Cardiac septum (tissue), 1 donor: Measurements from ENCODE around the gene KLHL8. TPM values are rescaled to one million over a fixed set of nuclear protein-coding genes. Genes with fewer than 3 reads are reported as not detected.
"Not testable (repeated sequence)": the region's sequence is repeated elsewhere in the genome, so short reads cannot be mapped to it uniquely, and the experiment has no call there.

ENCODE experiments used
- DNase-seq: peaks from one replicate; pipeline ENCODE4 v3.0.0-alpha.2; 2020; ENCODE audit warnings: low spot score
- intact Hi-C: fragments of 100-400 bp; cut with DNase I; formaldehyde crosslinking; loops from one replicate; pipeline ENCODE4 v1.14.0; 2022
- total RNA-seq: library from RNA; stranded (reverse); fragmentation: NEBNext Ultra II Directional; extraction: Animal tissue kit (Norgen Biotek cat#: 25700); gene quantifications from one replicate; pipeline ENCODE4 v1.2.1, GENCODE V29; 2021
- donor health status: DM: no; HTN: no; CAD: no.

The KLHL8 gene
- total RNA-seq, 1 donor from 2014 or later: 11.2 TPM

DNA sequence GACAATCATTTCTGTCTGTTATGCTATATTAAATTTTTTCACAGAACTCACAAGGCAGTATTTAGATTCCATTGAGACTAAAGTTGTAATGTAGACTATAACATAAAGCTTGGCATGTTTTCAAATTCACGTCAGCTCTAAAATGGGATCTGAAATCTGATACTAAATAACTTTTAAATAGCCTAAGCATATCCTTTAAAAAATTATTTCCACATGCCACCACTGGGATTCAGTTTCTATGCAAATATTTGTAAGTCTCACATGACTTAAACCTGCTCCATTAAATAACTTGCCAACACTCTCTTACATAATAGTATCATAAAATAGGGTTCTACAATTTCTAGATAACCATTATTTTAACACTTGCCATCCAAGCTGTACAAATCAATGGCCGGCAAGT, 32.4 kb downstream of the KLHL8 start:
- DNase-seq: no peak
- intact Hi-C loops: no loop called here

DNA sequence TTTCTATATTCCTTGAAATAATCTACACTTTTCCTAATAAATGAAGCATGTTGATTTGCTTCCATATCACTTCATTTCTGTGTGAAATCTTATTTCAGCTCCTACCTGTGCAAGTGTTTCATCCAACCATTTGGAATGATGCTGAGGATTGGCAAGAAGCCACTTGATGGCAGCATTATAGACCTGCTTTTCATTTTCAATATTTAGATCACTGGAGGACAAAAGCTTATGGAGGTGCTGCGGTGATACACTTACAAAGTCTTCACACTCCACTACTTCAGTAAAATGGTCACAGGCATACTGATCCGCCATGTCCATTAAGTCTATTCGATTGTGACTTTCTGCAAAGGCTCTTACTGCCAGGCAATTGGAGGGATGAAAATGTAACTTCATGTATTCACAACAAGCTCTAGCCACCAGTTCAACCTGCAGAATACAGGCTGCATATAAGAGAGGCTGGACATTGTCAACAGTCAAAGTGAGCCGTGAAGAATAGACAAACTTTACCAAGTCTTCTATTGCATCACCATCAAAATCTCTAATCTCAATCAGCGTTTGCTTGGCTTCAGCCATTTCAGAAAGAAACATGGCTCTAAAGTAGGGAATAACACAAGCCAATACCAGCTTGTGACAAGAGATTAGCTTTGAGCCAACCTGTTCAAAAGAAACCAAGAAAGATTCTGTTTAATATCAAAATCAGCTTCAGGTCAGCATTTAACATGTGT, 35.1 kb downstream of the KLHL8 start:
- intact Hi-C loops: no loop called here
- DNase-seq: no peak

DNA sequence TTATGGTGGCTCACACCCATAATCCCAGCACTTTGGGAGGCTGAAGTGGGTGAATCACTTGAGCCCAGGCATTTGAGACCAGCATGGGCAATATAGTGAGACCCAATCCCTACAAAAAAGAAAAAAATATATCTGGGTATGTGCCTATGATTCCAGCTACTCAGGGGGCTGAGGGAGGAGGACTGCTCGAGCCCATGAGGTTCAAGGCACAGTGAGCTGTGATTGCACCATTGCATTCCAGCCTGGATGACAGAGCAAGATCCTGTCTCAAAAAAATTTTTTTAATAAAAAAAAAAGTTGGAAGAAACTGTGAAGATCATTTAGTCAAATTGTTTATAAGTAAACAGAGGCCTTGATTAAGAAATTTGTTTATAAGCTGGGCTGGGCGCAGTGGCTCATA, 39.7 kb downstream of the KLHL8 start:
- intact Hi-C loops: no loop called here
- no peak for DNase-seq

DNA sequence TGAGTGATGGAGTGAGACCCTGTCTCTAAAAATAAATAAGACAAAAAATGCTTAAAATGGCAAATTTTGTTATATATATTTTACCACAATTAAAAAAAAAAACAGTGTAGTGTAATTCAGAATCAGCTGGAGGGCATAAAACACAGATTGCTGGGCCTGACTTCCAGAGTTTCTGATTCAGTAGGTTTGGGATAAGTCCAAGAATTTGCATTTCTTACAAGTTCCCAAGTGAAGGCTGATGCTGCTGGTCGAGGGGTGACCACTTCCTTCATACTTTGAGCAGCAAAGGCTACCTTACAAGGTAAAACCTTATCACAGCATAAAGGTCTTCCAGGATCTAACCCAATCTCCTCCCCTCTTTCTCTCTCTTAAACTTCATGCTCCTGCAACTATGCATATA, 40.7 kb downstream of the KLHL8 start:
- intact Hi-C loops: no loop called here
- DNase-seq: no peak

DNA sequence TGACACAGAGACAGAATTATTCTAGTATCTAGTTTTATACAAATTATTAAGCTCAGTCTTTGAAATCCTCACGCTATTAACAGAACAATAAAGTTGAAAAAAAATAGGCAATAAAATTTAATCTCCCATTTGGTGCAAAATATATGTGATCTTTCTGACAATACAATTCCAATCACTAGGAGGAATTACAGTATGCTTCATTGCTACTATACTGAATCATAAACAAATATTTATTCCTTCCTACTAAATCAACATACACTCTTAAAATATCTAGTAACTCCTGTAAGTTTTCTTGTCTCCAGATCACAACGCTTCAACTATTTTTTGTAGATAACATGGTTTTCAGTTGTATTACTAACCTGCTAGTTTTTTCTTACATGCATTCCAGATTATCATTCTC, 45.7 kb downstream of the KLHL8 start:
- intact Hi-C loops: no loop called here
- DNase-seq: no peak

DNA sequence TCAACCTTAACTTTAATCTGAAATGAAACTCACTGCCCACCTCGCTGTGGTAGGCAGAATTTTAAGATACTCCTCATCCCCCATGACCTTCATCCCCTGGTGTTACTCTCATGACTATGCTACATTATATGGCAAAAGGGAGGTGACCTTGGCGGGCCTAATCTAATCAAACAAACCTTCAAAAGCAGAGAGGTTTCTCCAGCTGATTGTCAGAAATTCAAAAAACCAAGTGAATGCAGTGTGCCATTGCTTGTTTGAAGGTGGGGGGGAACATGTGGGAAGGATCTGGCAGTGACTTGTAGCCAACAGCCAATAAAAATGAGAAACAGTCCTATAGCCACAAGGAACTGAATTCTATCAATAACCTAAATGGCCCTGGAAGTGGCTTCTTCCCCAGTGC, 48.5 kb downstream of the KLHL8 start:
- intact Hi-C loops: no loop called here
- DNase-seq: no peak

DNA sequence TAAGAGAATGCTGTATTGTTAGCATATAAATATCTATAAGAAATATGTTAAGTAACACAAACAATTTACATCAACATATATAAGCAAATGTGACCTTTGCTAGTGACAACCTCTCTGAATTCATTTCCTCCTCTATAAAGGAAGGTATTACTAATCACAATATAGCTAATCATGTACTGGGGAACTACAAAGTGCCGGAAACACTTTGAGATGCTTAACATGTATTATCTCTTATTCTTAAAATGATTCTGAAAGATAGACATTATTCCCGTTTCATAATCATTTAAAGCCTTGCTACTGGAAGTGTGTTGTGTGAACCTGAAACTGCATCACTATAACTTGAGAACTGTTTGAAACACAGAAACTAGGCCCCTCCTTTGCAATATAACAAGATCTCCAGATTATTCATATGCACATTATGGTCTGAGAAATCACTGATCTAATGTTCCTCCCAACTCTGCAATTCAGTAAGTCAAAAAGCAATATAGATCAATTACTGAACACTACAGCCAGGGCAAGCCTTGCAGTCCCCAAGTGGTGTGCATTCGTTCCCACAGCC, 54.0 kb downstream of the KLHL8 start:
- intact Hi-C loops: no loop called here
- DNase-seq: no peak

DNA sequence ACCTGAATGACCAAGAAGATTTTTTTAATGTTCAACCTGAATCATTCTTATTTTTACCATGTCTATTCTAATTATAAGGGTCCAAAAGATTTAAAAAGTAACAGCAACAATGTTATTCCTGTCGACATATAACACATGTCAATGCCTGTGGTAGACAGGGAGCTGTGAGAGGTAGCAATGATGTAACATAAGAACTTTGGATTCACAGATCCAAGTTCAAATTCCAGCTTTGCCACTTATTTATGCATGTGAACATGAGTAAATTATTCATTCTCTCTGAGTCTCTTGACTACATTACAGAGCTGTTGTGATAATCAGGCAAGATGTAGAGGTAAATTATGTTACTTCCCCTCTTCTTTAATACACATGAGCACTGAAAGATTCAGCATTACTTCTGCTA, 54.5 kb downstream of the KLHL8 start:
- intact Hi-C loops: no loop called here
- DNase-seq: no peak

DNA sequence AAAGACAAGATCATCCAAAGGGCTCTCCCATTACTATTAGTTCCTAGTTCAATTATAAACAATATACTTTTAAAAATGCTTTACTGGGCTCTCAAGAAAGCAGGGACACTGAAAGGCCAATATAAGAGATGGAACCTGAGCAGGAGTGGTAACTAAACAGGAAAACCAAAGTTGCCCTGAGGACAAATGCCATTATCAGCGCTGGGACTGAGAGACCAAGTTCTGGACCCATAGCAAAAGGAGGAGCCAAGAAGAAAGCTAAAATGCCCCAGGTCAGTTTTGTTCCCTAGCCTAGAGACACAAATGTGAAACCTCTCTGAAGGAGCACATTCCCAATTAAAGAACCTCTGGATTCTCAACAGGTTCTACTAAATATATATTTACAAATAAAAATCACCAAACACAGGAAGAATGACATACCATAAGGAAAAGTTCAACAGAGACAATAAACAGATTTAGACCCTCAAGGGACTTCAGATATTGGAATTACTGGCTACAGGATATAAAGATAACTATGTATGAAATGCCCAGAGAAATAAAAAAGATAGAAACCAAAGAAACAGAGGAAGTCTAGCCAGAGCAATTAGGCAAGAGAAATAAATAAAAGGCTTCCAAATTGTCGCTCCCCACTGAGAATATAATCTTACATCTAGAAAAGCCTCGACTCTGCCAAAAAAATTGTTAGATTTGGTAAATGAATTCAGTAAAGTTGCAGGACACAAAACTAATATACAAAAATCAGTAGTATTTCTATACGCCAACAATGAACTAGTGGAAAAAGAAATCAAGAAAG, 67.1 kb downstream of the KLHL8 start:
- intact Hi-C loops: loop anchor here (5.0 to 10.0 kb wide), 2 partner anchors 69 to 312 kb away; partner anchors contain the start of gene KLHL8
- DNase-seq: no peak

DNA sequence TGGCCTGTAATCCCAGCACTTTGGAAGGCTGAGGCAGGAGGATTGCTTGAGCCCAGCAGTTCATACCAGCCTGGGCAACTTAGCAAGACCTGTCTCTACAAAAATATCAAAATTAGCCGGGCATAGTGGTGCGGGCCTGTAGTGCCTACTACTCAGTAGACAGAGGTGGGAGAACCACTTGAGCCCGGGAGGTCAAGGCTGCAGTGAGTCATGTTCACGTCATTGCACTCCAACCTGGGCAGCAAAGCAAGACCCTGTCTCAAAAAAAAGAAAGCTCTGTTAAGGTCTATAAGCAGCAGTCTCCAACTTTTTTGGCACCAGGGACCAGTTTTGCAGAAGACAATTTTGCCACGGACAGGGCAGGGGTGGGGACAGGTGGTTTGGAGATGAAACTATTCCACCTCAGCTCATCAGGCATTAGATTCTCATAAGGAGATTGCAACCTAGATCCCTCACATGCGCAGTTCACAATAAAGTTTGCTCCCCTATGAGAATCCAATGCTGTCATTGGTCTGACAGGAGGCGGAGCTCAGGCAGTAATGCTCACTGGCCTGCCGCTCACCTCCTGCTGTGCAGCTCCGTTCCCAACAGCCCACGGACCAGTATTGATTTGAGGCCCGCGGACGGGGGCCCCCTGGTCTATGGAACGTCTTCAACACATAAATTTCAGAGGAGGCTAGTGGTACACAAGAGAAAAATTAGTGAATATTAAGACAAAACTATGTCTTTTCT, 67.9 kb downstream of the KLHL8 start:
- no peak for DNase-seq
- intact Hi-C loops: loop anchor here (5.0 to 10.0 kb wide), 2 partner anchors 70 to 312 kb away; partner anchors contain the start of gene KLHL8

DNA sequence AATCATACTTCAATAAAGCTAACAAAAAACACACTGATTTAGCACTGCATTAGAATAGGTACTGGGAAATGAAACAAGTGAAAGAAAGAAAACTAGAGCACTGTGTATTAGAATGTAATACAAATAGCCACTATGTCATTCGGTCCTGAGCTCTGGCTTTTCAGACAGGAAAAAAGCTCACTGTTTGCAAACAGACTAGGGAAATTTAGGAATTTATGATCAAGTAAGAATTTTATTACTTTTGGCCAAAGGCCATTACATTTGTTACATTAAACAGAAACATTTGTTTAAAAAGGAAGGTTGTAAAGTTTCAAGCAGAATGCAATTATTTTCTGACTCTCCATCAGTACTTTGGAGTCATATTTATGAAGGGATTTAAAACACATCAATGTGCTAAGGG, 68.7 kb downstream of the KLHL8 start:
- intact Hi-C loops: loop anchor here (1.0 to 10.0 kb wide), 3 partner anchors 71 to 313 kb away; partner anchors contain the start of gene KLHL8
- DNase-seq: no peak

DNA sequence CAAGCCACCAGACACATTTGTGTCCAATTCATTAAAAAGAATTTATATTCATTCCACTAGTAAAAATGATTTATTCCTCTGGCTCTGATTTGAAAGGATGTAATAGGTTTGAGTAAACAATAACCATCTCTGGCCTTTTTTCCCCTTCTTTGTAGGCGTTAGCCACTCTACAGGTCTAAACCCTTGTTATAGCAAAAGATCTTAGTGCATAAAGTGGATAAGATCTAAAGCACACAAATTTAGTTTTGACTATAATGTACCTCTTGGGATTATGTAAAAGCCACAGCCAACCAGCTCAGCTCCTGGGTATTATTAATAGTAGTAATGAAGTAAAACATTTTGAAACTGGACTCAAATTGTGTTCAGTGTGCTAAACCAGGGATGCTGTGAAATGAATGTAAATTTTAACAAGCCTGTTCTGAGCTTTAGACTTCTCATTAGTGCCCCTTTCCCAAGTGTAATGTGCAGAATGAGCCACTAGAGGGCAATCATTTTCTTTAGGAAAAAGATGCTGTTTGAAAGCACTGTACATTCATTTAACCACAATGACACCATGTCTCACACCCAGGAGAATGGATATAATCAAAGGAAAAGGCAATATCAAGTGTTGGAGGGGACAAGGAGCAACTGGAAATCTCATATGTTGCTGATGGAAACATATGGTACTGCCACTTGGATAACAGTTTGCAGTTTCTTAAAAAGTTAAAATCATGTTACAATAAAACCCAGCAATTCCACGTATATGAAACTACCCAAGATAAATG, 69.7 kb downstream of the KLHL8 start:
- intact Hi-C loops: loop anchor here (1.0 to 10.0 kb wide), 3 partner anchors 72 to 314 kb away; partner anchors contain the start of gene KLHL8
- DNase-seq: no peak

DNA sequence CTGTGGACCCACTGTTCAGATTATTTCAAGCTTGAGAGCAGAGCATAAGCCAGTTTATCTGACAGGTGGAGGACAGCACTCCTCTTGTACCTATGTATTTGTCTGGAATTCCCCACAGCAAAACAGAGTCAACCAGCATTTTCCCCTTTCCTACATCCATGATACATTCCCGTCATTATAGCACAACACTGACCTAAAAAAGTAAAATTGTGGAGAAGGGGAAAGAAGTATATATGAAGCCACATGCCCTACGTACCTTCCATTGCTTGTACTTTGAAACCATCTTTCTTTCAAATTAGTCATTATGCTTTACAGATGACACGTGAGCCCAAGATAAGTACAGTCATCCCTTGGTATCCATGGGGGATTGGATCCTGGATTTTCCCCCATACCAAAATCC, 73.3 kb downstream of the KLHL8 start:
- intact Hi-C loops: no loop called here
- no peak for DNase-seq

DNA sequence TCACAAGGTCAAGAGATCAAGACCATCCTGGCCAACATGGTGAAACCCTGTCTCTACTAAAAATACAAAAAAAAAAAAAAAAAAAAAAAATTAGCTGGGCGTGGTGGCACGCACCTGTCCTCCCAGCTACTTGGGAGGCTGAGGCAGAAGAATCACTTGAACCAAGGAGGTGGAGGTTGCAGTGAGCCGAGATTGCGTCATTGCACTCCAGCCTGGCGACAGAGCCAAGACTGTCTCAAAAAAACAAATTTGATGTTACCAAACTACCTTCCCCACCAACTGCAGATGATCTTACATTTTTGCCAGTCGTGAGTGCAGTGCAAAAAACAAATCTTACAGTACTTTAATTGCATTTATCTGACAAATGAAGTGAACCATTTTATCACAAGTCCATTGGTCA, 74.5 kb downstream of the KLHL8 start:
- intact Hi-C loops: not testable (repeated sequence)

DNA sequence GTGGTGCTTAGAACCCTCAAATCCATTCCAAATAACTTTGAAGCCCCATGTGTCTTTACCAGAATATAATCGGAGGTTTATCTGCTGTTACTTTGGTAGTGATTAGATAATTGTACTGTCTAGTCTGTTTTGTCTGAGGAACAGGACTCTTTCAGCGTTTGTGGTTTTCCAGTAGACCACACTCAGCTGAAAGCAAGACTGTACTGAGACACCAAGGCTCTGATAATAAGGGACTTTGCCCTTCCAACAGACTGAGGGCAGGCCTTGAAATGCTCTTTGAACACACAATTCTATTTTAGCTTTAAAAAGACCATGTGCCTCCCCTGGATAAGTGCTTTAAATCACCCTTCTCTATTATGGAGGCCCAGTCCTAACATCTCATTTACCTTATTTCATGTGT, 76.1 kb downstream of the KLHL8 start:
- DNase-seq: no peak

More for the DNA sequence above, 74.5 kb downstream of the KLHL8 start:
- DNase-seq: not testable (repeated sequence)

DNA sequence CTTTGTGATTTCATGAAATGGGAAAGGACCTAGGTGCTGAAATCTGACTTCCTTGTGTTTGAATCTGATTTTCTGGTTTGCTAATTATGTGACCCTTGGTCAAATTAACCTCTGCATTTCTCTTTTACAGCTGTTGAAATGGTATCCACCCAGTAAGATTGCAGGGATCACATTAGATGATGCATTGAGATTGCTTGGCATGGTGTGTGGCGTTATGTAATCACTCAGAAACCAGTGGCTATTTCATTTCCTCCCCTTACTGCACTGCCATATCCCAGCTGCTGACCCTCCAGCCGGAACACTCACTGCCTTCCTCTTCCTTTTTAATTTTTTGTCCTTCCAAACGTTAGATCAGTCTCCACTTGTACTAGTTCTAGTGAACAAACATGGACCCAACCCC, 79.0 kb downstream of the KLHL8 start:
- no peak for DNase-seq
- intact Hi-C loops: no loop called here

More for the DNA sequence above, 76.1 kb downstream of the KLHL8 start:
- intact Hi-C loops: no loop called here

DNA sequence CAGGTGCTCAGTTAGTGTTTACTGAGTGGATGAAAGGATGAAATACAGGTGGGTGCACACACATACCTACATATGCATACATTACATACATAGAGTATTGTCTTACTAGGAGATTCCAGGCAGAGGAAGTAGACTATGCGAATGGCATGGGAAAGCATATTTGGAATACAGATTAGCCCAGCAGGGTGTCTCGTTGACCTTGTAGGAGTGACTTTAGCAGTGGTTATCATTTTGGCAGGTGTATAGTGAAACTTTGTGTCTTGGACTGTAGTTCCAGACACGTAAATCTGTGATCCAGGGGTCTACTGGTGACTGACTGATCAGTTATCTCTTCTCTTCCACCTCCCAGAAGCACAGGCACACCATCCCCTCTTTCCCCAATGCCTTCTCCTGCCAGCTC, 86.3 kb downstream of the KLHL8 start:
- no peak for DNase-seq
- intact Hi-C loops: no loop called here

DNA sequence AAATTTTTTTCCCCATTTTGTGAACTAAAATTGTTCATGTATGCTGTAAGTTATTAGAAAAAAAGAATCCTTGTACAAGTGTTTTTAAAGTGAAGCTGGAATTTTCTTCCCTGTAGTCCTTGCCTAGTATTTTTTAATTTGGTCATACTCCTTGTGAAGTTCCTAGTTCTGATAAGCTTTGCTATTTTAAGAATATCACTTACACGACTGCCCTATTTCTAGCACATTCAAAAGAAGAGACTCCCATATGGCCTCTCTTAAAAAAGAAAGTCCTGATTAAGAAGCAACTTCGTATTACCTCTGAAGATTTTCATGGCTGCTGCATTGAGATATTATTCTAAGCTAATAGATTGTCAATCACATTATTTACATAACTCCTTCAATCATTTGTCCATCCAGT, 87.2 kb downstream of the KLHL8 start:
- intact Hi-C loops: no loop called here
- DNase-seq: no peak

DNA sequence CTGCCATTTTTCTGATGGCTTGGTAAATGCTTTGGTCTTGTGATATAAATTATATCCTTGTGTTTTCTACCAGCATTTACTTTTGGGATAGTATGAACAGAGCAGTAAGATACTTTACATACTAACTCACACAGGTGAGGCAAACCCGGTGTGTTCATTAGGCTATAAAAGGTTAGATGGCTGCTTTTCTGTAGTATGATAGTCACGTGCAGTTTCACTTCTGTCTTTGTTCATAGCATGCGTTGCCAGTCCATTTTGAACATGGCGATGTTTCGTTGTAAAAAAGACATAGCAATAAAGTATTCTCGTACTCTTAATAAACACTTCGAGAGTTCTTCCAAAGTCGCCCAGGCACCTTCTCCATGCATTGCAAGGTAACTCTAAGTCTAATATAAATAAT, 88.4 kb downstream of the KLHL8 start:
- DNase-seq: no peak
- intact Hi-C loops: no loop called here
